ENCODE results near the gene PLXNA4.

DNA sequence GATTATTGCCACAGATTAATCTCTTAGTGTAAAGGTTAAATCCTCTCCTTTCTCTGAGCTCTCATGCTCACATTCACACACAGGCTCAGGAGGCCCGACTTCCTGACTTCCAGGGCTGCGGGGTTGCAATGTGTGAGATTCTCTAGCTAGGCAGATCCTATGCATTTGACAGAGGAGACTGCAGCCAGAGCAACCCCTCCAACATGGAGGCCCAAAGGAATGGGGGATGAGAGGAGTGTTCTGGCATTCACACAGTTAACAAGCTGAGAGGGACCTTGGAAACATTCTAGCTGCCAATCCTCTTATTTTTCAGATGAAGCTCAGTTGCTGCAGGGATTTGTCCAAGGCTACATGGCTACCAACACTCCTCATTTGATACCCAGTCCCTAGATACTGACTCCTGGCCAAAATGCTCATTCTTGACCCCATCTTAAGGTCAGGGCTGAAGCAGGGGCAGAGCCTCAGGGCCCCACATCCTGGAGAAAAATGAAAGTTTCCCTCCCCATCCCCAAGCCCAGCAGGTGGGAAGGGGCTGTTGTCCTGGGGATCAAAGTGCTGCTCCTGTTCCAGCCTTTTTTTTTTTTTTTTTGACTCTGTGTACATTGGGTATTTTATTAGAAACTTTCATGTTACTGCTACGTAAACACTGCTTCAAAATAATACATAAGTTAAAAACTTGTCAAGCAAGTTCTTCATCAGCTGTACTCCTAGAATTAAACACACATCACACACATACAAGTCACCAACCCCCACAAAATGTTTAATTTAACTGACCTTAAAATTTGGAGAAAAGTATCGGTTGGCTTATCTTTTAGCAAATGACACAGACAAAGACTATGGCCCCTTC, 325.6 kb downstream of the PLXNA4 start:
- TF ChIP-seq CEBPB (IDR thresholded peaks at IDR 0.05) = no peak
- TF ChIP-seq MYC (IDR thresholded peaks at IDR 0.05; ENCODE audit: borderline replicate concordance, low read length) = no peak
- TF ChIP-seq GATA3 (IDR thresholded peaks at IDR 0.05; ENCODE audit: borderline replicate concordance) = no peak
- TF ChIP-seq, protein P1, sequence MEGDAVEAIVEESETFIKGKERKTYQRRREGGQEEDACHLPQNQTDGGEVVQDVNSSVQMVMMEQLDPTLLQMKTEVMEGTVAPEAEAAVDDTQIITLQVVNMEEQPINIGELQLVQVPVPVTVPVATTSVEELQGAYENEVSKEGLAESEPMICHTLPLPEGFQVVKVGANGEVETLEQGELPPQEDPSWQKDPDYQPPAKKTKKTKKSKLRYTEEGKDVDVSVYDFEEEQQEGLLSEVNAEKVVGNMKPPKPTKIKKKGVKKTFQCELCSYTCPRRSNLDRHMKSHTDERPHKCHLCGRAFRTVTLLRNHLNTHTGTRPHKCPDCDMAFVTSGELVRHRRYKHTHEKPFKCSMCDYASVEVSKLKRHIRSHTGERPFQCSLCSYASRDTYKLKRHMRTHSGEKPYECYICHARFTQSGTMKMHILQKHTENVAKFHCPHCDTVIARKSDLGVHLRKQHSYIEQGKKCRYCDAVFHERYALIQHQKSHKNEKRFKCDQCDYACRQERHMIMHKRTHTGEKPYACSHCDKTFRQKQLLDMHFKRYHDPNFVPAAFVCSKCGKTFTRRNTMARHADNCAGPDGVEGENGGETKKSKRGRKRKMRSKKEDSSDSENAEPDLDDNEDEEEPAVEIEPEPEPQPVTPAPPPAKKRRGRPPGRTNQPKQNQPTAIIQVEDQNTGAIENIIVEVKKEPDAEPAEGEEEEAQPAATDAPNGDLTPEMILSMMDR (IDR thresholded peaks at IDR 0.05) = no peak
- TF ChIP-seq POLR2A (IDR thresholded peaks at IDR 0.05; ENCODE audit: low read length) = no peak
- no peak for TF ChIP-seq NFE2L2 (conservative IDR thresholded peaks at IDR 0.05; ENCODE audit: low read length)
- TF ChIP-seq SMC3 (IDR thresholded peaks at IDR 0.05) = no peak
- no peak for TF ChIP-seq KDM1A (IDR thresholded peaks at IDR 0.05; ENCODE audit: low read depth)
- no peak for TF ChIP-seq BHLHE40 (IDR thresholded peaks at IDR 0.05; ENCODE audit: low read depth, low read length)
- no peak for TF ChIP-seq EP300 (IDR thresholded peaks at IDR 0.05)
- no peak for TF ChIP-seq NR3C1 (IDR thresholded peaks at IDR 0.05)

Measured in A549 (cell line).